Smooth muscle cell (in vitro differentiated cells): ENCODE data around the gene PCDHGA10. TPM values are rescaled to one million over a fixed set of nuclear protein-coding genes. Genes with fewer than 3 reads are reported as not detected.

Source experiments
- DNase-seq: peaks from one replicate; lab custom pipeline; 2025; ENCODE audit not compliant: unreplicated experiment; lab: John Stamatoyannopoulos, UW
- H2AFZ ChIP-seq: fragments of 200-600 bp; sonication (generic); 2 replicates; pipeline ENCODE4 v1.6.0; 2016; ENCODE audit warnings: antibody characterized with exemption, low read depth, mild to moderate bottlenecking
- H3F3A ChIP-seq: fragments of 200-600 bp; sonication (generic); 2 replicates; pipeline ENCODE4 v1.6.0; 2017; ENCODE audit warnings: antibody characterized with exemption, low read depth
- H3K27ac ChIP-seq: fragments of 200-600 bp; sonication (generic); 2 replicates; pipeline ENCODE4 v1.5.1; 2016; ENCODE audit warnings: low read depth, mild to moderate bottlenecking
- H3K27me3 ChIP-seq: fragments of 200-600 bp; sonication (generic); 2 replicates; pipeline ENCODE4 v1.6.1; 2016; ENCODE audit warnings: low read depth, mild to moderate bottlenecking
- H3K36me3 ChIP-seq: fragments of 200-600 bp; sonication (generic); 2 replicates; pipeline ENCODE4 v1.5.1; 2016; ENCODE audit warnings: low read depth
- H3K4me1 ChIP-seq: fragments of 200-600 bp; sonication (generic); 2 replicates; pipeline ENCODE4 v1.5.1; 2016; ENCODE audit warnings: low read depth
- H3K4me2 ChIP-seq: fragments of 200-600 bp; sonication (generic); 2 replicates; pipeline ENCODE4 v1.6.0; 2016; ENCODE audit warnings: mild to moderate bottlenecking
- H3K4me3 ChIP-seq: fragments of 200-600 bp; sonication (generic); 2 replicates; pipeline ENCODE4 v1.5.1; 2016; ENCODE audit warnings: mild to moderate bottlenecking
- H3K79me2 ChIP-seq: fragments of 200-600 bp; sonication (generic); 2 replicates; pipeline ENCODE4 v1.6.0; 2016; ENCODE audit warnings: low read depth, mild to moderate bottlenecking
- H3K9ac ChIP-seq: fragments of 200-600 bp; sonication (generic); 2 replicates; pipeline ENCODE4 v1.6.0; 2016; ENCODE audit warnings: low read depth
- H3K9me3 ChIP-seq: fragments of 200-600 bp; sonication (generic); replicated peaks from 2 replicates; pipeline ENCODE4 v1.5.1; 2016; ENCODE audit warnings: low read depth
- H4K20me1 ChIP-seq: fragments of 200-600 bp; sonication (generic); 2 replicates; pipeline ENCODE4 v1.6.0; 2016; ENCODE audit warnings: low read depth
- CTCF ChIP-seq: fragments of 200-600 bp; sonication (generic); IDR thresholded peaks from 2 replicates; pipeline ENCODE4 v1.5.1; 2017; ENCODE audit warnings: borderline replicate concordance, mild to moderate bottlenecking, antibody characterized with exemption; ENCODE audit not compliant: insufficient read depth, poor library complexity, severe bottlenecking
- WGBS: methylation state at CpG from one replicate; pipeline ENCODE4 v1.1.7; 2016; ENCODE audit warnings: low lambda C conversion rate; 5-methylcytosine and 5-hydroxymethylcytosine counted together
- polyA plus RNA-seq: library from polyadenylated mRNA; unstranded; fragments of >200 nt; fragmentation: Nextera tagmentation; extraction: Ambion mirVana; gene quantifications from 2 replicates; pipeline ENCODE4 v1.2.1, GENCODE V29; 2016
- total RNA-seq: library from RNA; depleted of rRNA; stranded (reverse); fragments of >200 nt; gene quantifications from 2 replicates; pipeline ENCODE4 v1.2.3, GENCODE V29; 2014

Gene PCDHGA10
- total and polyA plus RNA-seq, 2 experiments from 2014 or later: 10.9 to 24.7 TPM

DNA sequence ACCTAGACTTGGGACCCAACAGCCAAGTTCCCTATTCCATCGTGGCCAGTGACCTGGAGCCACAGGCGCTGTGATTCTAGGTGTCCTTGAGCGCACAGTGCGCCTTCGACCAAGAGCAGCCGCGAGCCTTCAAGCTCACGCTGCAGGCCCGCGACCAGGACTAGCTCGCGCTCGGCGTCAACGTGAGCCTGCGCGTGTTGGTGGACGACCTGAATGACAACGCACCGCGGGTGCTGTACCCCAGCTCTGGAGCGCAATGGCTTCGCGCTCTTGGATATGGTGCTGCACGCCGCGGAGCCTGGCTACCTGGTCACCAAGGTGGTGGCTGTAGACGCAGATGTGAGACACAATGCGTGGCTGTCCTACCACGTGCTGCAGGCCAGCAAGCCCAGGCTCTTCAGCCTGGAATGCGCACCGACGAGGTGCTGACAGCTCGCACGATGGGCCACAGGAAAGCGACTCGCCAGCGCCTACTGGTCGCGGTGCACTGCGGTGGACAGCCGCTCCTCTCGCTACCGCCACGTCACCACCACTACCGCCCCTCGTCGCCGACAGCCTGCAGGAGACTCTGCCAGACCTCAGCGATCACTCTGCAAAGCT is 28.9 kb downstream of the PCDHGA10 start:
- Histone ChIP-seq H3K9ac (no peak overlapping the region), H3K36me3 (no peaks in the 10 kb centered on the region), H3K27ac (no peak overlapping the region), H3F3A (no peaks in the 10 kb centered on the region), H3K27me3 (no peaks in the 10 kb centered on the region), H3K4me1 (no peaks in the 10 kb centered on the region), H3K9me3 (no peaks in the 10 kb centered on the region), H3K4me2 (no peak overlapping the region), H3K79me2 (peaks cover 40% of the 10 kb centered on the region), H3K4me3 (no peak overlapping the region), H2AFZ (no peak overlapping the region), H4K20me1 (no peaks in the 10 kb centered on the region)
- TF ChIP-seq CTCF: no peak
- WGBS: 96% methylated on average over 50 of the region's 50 CpGs
- no peak for DNase-seq

DNA sequence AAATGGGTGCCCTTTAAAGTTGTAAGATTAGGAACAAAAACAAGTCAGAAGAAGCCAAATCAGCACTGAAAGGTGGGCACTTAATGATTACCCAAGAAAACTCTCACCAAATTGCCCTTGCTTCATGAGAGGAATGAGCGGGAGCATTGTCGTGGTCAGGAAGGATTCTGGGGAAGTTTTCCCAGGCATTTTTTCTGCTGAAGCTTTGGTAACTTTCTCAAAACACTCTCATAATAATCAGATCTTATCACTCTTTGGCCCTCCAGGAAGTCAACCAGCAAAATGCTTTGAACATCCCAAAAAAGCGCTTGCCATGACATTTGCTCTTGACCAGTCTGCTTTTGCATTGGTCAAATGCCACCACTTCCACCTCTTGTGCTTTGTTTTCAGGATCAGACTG is 52.6 kb downstream of the PCDHGA10 start:
- DNase-seq: no peak
- Histone ChIP-seq H2AFZ (no peak overlapping the region), H3K4me1 (no peaks in the 10 kb centered on the region), H4K20me1 (peaks cover 9% of the 10 kb centered on the region), H3K36me3 (no peaks in the 10 kb centered on the region), H3K4me2 (no peak overlapping the region), H3K27ac (no peak overlapping the region), H3F3A (no peaks in the 10 kb centered on the region), H3K9me3 (no peaks in the 10 kb centered on the region), H3K4me3 (no peak overlapping the region), H3K9ac (no peak overlapping the region), H3K79me2 (peaks cover 41% of the 10 kb centered on the region), H3K27me3 (no peaks in the 10 kb centered on the region)
- TF ChIP-seq CTCF: no peak
- 93% methylated on average over 3 of the region's 3 CpGs for WGBS

Other genes with a start within 250 kb of the PCDHGA10 start
Only the 30 nearest of the 37 such genes appear.
- gene PCDHB10, start 220.6 kb upstream of the PCDHGA10 start, total RNA-seq: 6.4 and 7.4 TPM in 2 replicates
- 3.3 and 3.4 TPM in 2 replicates for gene PCDHB10, start 220.6 kb upstream of the PCDHGA10 start, polyA plus RNA-seq
- 1.8 and 2.1 TPM in 2 replicates for gene PCDHB11, start 213.4 kb upstream of the PCDHGA10 start, total RNA-seq
- gene PCDHB11, start 213.4 kb upstream of the PCDHGA10 start, polyA plus RNA-seq: 0.61 and 1.7 TPM in 2 replicates
- gene PCDHB12, start 204.3 kb upstream of the PCDHGA10 start, total RNA-seq: 2.9 and 3.6 TPM in 2 replicates
- 0.57 and 1.0 TPM in 2 replicates for gene PCDHB12, start 204.3 kb upstream of the PCDHGA10 start, polyA plus RNA-seq
- 4.4 and 8.3 TPM in 2 replicates for gene PCDHB13, start 199.1 kb upstream of the PCDHGA10 start, total RNA-seq
- gene PCDHB13, start 199.1 kb upstream of the PCDHGA10 start, polyA plus RNA-seq: 1.8 and 2.6 TPM in 2 replicates
- 7.8 and 9.1 TPM in 2 replicates for gene PCDHB14, start 189.6 kb upstream of the PCDHGA10 start, total RNA-seq
- 2.6 and 4.6 TPM in 2 replicates for gene PCDHB14, start 189.6 kb upstream of the PCDHGA10 start, polyA plus RNA-seq
- 3.9 and 4.2 TPM in 2 replicates for gene PCDHB15, start 167.6 kb upstream of the PCDHGA10 start, total RNA-seq
- gene PCDHB15, start 167.6 kb upstream of the PCDHGA10 start, polyA plus RNA-seq: 1.8 and 2.1 TPM in 2 replicates
- not detected in 2 replicates for gene SLC25A2, start 108.9 kb upstream of the PCDHGA10 start, total RNA-seq
- gene SLC25A2, start 108.9 kb upstream of the PCDHGA10 start, polyA plus RNA-seq: 0.15 TPM in 1 of 2 replicates, not detected in the other
- gene TAF7, start 92.2 kb upstream of the PCDHGA10 start, total RNA-seq: 83.0 and 94.5 TPM in 2 replicates
- 85.9 and 105 TPM in 2 replicates for gene TAF7, start 92.2 kb upstream of the PCDHGA10 start, polyA plus RNA-seq
- gene PCDHGA1, start 82.5 kb upstream of the PCDHGA10 start, total RNA-seq: 0.58 and 0.63 TPM in 2 replicates
- 0.05 TPM in 1 of 2 replicates, not detected in the other for gene PCDHGA1, start 82.5 kb upstream of the PCDHGA10 start, polyA plus RNA-seq
- 0.04 TPM in 1 of 2 replicates, not detected in the other for gene PCDHGA2, start 74.2 kb upstream of the PCDHGA10 start, total RNA-seq
- not detected in 2 replicates for gene PCDHGA2, start 74.2 kb upstream of the PCDHGA10 start, polyA plus RNA-seq
- gene PCDHGA3, start 69.2 kb upstream of the PCDHGA10 start, total RNA-seq: not detected in 2 replicates
- not detected in 2 replicates for gene PCDHGA3, start 69.2 kb upstream of the PCDHGA10 start, polyA plus RNA-seq
- gene PCDHGB1, start 62.9 kb upstream of the PCDHGA10 start, total RNA-seq: 0.27 and 0.81 TPM in 2 replicates
- 0.40 TPM in 1 of 2 replicates, not detected in the other for gene PCDHGB1, start 62.9 kb upstream of the PCDHGA10 start, polyA plus RNA-seq
- 0.58 and 1.1 TPM in 2 replicates for gene PCDHGA4, start 58.0 kb upstream of the PCDHGA10 start, total RNA-seq
- gene PCDHGA4, start 58.0 kb upstream of the PCDHGA10 start, polyA plus RNA-seq: not detected in 2 replicates
- gene PCDHGB2, start 53.0 kb upstream of the PCDHGA10 start, total RNA-seq: 0.18 and 1.1 TPM in 2 replicates
- gene PCDHGB2, start 53.0 kb upstream of the PCDHGA10 start, polyA plus RNA-seq: not detected in 2 replicates
- gene PCDHGA5, start 48.8 kb upstream of the PCDHGA10 start, total RNA-seq: 0.09 and 0.22 TPM in 2 replicates
- 0.13 TPM in 1 of 2 replicates, not detected in the other for gene PCDHGA5, start 48.8 kb upstream of the PCDHGA10 start, polyA plus RNA-seq
- gene PCDHGB3, start 42.7 kb upstream of the PCDHGA10 start, total RNA-seq: 0.40 TPM in 1 of 2 replicates, not detected in the other
- not detected in 2 replicates for gene PCDHGB3, start 42.7 kb upstream of the PCDHGA10 start, polyA plus RNA-seq
- 0.09 and 0.27 TPM in 2 replicates for gene PCDHGA6, start 39.1 kb upstream of the PCDHGA10 start, total RNA-seq
- not detected in 2 replicates for gene PCDHGA6, start 39.1 kb upstream of the PCDHGA10 start, polyA plus RNA-seq
- gene PCDHGA7, start 30.2 kb upstream of the PCDHGA10 start, total RNA-seq: 0.09 and 0.27 TPM in 2 replicates
- gene PCDHGA7, start 30.2 kb upstream of the PCDHGA10 start, polyA plus RNA-seq: not detected in 2 replicates
- 37.1 and 43.1 TPM in 2 replicates for gene PCDHGB4, start 25.3 kb upstream of the PCDHGA10 start, total RNA-seq
- 20.0 and 27.5 TPM in 2 replicates for gene PCDHGB4, start 25.3 kb upstream of the PCDHGA10 start, polyA plus RNA-seq
- 3.2 and 3.3 TPM in 2 replicates for gene PCDHGA8, start 20.4 kb upstream of the PCDHGA10 start, total RNA-seq
- gene PCDHGA8, start 20.4 kb upstream of the PCDHGA10 start, polyA plus RNA-seq: 0.25 and 0.89 TPM in 2 replicates
- 3.2 and 3.3 TPM in 2 replicates for gene PCDHGB5, start 15.0 kb upstream of the PCDHGA10 start, total RNA-seq
- gene PCDHGB5, start 15.0 kb upstream of the PCDHGA10 start, polyA plus RNA-seq: 0.90 and 4.2 TPM in 2 replicates
- 2.9 and 4.0 TPM in 2 replicates for gene PCDHGA9, start 10.2 kb upstream of the PCDHGA10 start, total RNA-seq
- gene PCDHGA9, start 10.2 kb upstream of the PCDHGA10 start, polyA plus RNA-seq: 0.08 and 0.23 TPM in 2 replicates
- gene PCDHGB6, start 5.0 kb upstream of the PCDHGA10 start, total RNA-seq: 12.4 and 17.1 TPM in 2 replicates
- 9.7 and 12.3 TPM in 2 replicates for gene PCDHGB6, start 5.0 kb upstream of the PCDHGA10 start, polyA plus RNA-seq
- 25.3 and 37.5 TPM in 2 replicates for gene PCDHGB7, start 4.7 kb downstream of the PCDHGA10 start, total RNA-seq
- 21.3 and 24.6 TPM in 2 replicates for gene PCDHGB7, start 4.7 kb downstream of the PCDHGA10 start, polyA plus RNA-seq
- gene PCDHGA11, start 8.1 kb downstream of the PCDHGA10 start, total RNA-seq: 8.7 and 13.2 TPM in 2 replicates
- gene PCDHGA11, start 8.1 kb downstream of the PCDHGA10 start, polyA plus RNA-seq: 7.9 and 8.0 TPM in 2 replicates
- 1.7 and 4.5 TPM in 2 replicates for gene PCDHGA12, start 17.5 kb downstream of the PCDHGA10 start, total RNA-seq
- 0.42 and 0.86 TPM in 2 replicates for gene PCDHGA12, start 17.5 kb downstream of the PCDHGA10 start, polyA plus RNA-seq
- gene PCDHGC3, start 63.0 kb downstream of the PCDHGA10 start, total RNA-seq: 38.2 and 50.3 TPM in 2 replicates
- 98.4 and 111 TPM in 2 replicates for gene PCDHGC3, start 63.0 kb downstream of the PCDHGA10 start, polyA plus RNA-seq
- 1.2 and 3.8 TPM in 2 replicates for gene PCDHGC4, start 72.0 kb downstream of the PCDHGA10 start, total RNA-seq
- 0.12 and 0.16 TPM in 2 replicates for gene PCDHGC4, start 72.0 kb downstream of the PCDHGA10 start, polyA plus RNA-seq
- 1.8 and 3.4 TPM in 2 replicates for gene PCDHGC5, start 76.1 kb downstream of the PCDHGA10 start, total RNA-seq
- gene PCDHGC5, start 76.1 kb downstream of the PCDHGA10 start, polyA plus RNA-seq: 1.5 and 3.3 TPM in 2 replicates
- gene DIAPH1, start 206.0 kb downstream of the PCDHGA10 start, total RNA-seq: 25.2 and 26.7 TPM in 2 replicates
- gene DIAPH1, start 206.0 kb downstream of the PCDHGA10 start, polyA plus RNA-seq: 15.4 and 34.7 TPM in 2 replicates